Astrocyte of the spinal cord (primary cell): Measurements from ENCODE around the gene CWC27.

Experiments used
- DNase-seq: peaks from one replicate; pipeline ENCODE4 v3.0.0; 2011; ENCODE audit warnings: low read depth, low spot score
- H3K4me3 ChIP-seq: 2 replicates; pipeline ENCODE4 v1.5.1; 2011; ENCODE audit warnings: low read depth, mild to moderate bottlenecking, low read length, moderate library complexity
- CTCF ChIP-seq: IDR thresholded peaks from 2 replicates; pipeline ENCODE4 v1.5.1; 2012; ENCODE audit warnings: low read depth, mild to moderate bottlenecking, low read length, inconsistent platforms
- in situ Hi-C: cut with HindIII; loops from 2 replicates; pipeline ENCODE4 v1.10.0; 2017; ENCODE audit warnings: low sequenced_read_pairs

Gene CWC27

GRCh38 chr5:64834037-64834436, 65.3 kb downstream of the CWC27 start:
- TF ChIP-seq CTCF, result no peak
- no peak overlapping the region for H3K4me3 ChIP-seq
- DNase-seq, result no peak
- in situ Hi-C loops, result no loop called here

- no peak for TF ChIP-seq CTCF
- no peak for DNase-seq
- in situ Hi-C loops, result no loop called here
- H3K4me3 ChIP-seq, result no peak overlapping the region
Observed at GRCh38 chr5:64834611-64835010, 65.9 kb downstream of the CWC27 start.

- DNase-seq, result no peak
- in situ Hi-C loops, result no loop called here
- no peak for TF ChIP-seq CTCF
- no peak overlapping the region for H3K4me3 ChIP-seq
Observed at GRCh38 chr5:64835266-64835665, 66.5 kb downstream of the CWC27 start.

- in situ Hi-C loops, result no loop called here
- no peak overlapping the region for H3K4me3 ChIP-seq
- no peak for TF ChIP-seq CTCF
- DNase-seq, result no peak
Observed at GRCh38 chr5:64836190-64836755, 67.5 kb downstream of the CWC27 start.

- DNase-seq, result no peak
- in situ Hi-C loops, result no loop called here
- H3K4me3 ChIP-seq, result no peak overlapping the region
- no peak for TF ChIP-seq CTCF
Observed at GRCh38 chr5:64836786-64837185, 68.1 kb downstream of the CWC27 start.

- no peak overlapping the region for H3K4me3 ChIP-seq
- no peak for TF ChIP-seq CTCF
- in situ Hi-C loops, result no loop called here
- peak; percentile 15 for DNase-seq
Observed at GRCh38 chr5:64838376-64838775, 69.6 kb downstream of the CWC27 start.

- in situ Hi-C loops, result no loop called here
- H3K4me3 ChIP-seq, result no peak overlapping the region
- DNase-seq, result no peak
- no peak for TF ChIP-seq CTCF
Observed at GRCh38 chr5:64838803-64839202, 70.1 kb downstream of the CWC27 start.
